PC-9 (cell line): ENCODE data around the gene ZMYM4. TPM values are rescaled to one million over a fixed set of nuclear protein-coding genes. Genes with fewer than 3 reads are reported as not detected.

Experiments used
- BruUV-seq: library from RNA; stranded (reverse); fragments of 400-500 nt; replicated peaks from 2 replicates; lab custom pipeline; 2021; lab: Mats Ljungman, UMichigan
- CTCF ChIA-PET: fragments of 300-600 bp; sonication (Branson Sonifier 250); formaldehyde crosslinking; loops from one replicate; lab custom pipeline; 2022; ENCODE audit warnings: antibody characterized with exemption; lab: Charles Lee
- POLR2A ChIA-PET: fragments of 300-600 bp; sonication (Branson Sonifier 250); formaldehyde crosslinking; loops from one replicate; lab custom pipeline; 2022; ENCODE audit warnings: antibody characterized with exemption; ENCODE audit not compliant: unreplicated experiment; lab: Charles Lee
- DNase-seq, 2 experiments: peaks; one replicate each; pipeline versions ENCODE4 v3.0.0 to v3.0.0-alpha.2; 2015 to 2022; ENCODE audit warnings: mixed read lengths in 1 of 2
- H2AFZ ChIP-seq: fragments of 200-600 bp; sonication (generic); 2 replicates; pipeline ENCODE4 v1.8.1; 2017; ENCODE audit warnings: antibody characterized with exemption
- H3F3A ChIP-seq: fragments of 200-600 bp; sonication (generic); 2 replicates; pipeline ENCODE4 v1.8.1; 2017; ENCODE audit warnings: antibody characterized with exemption, mild to moderate bottlenecking, low read depth; ENCODE audit not compliant: insufficient read depth
- H3K27ac ChIP-seq: fragments of 200-600 bp; sonication (generic); 2 replicates; pipeline ENCODE4 v1.6.1; 2016; ENCODE audit warnings: mixed run types
- H3K27me3 ChIP-seq: fragments of 200-600 bp; sonication (generic); 2 replicates; pipeline ENCODE4 v1.6.1; 2016; ENCODE audit warnings: low read depth, mixed run types; ENCODE audit not compliant: insufficient read depth
- H3K36me3 ChIP-seq: fragments of 200-600 bp; sonication (generic); 2 replicates; pipeline ENCODE4 v1.6.1; 2016; ENCODE audit warnings: low read depth, mixed run types
- H3K4me1 ChIP-seq: fragments of 200-600 bp; sonication (generic); replicated peaks from 2 replicates; pipeline ENCODE4 v1.6.1; 2016; ENCODE audit warnings: mixed run types; ENCODE audit not compliant: insufficient read depth
- H3K4me2 ChIP-seq: fragments of 200-600 bp; sonication (generic); 2 replicates; pipeline ENCODE4 v1.6.1; 2017; ENCODE audit warnings: mixed run types
- H3K4me3 ChIP-seq: fragments of 200-600 bp; sonication (generic); 2 replicates; pipeline ENCODE4 v1.6.1; 2016; ENCODE audit warnings: mixed run types
- H3K79me2 ChIP-seq: fragments of 200-600 bp; sonication (generic); 2 replicates; pipeline ENCODE4 v1.6.1; 2017; ENCODE audit warnings: low read depth, mixed run types
- H3K9me2 ChIP-seq: fragments of 200-600 bp; sonication (generic); 2 replicates; pipeline ENCODE4 v1.8.1; 2017; ENCODE audit warnings: mild to moderate bottlenecking; ENCODE audit not compliant: insufficient read depth
- H3K9me3 ChIP-seq: fragments of 200-600 bp; sonication (generic); 2 replicates; pipeline ENCODE4 v1.8.1; 2016; ENCODE audit warnings: low read depth; ENCODE audit not compliant: insufficient read depth
- H4K20me1 ChIP-seq: fragments of 200-600 bp; sonication (generic); 2 replicates; pipeline ENCODE4 v1.8.1; 2017; ENCODE audit not compliant: insufficient read depth
- CTCF ChIP-seq: fragments of 200-600 bp; sonication (generic); conservative IDR thresholded peaks from 2 replicates; pipeline ENCODE4 v1.6.1; 2017; ENCODE audit warnings: mixed run types, antibody characterized with exemption, mild to moderate bottlenecking, moderate library complexity
- EZH2 ChIP-seq: fragments of 200-600 bp; sonication (generic); IDR thresholded peaks from 2 replicates; pipeline ENCODE4 v1.8.0; 2017; ENCODE audit warnings: antibody characterized with exemption, low read depth
- intact Hi-C: fragments of 100-400 bp; cut with micrococcal nuclease; formaldehyde crosslinking; loops from one replicate; pipeline ENCODE4 v1.10.0; 2022; ENCODE audit not compliant: unreplicated experiment
- total RNA-seq: library from RNA; stranded (reverse); gene quantifications from 2 replicates; pipeline ENCODE4 v1.2.3, GENCODE V29; 2021

Gene ZMYM4
- total RNA-seq, 1 experiment from 2014 or later = 84.4 TPM

- DNase-seq = no peak
- no peaks in the 10 kb centered on the region for H3K9me2 ChIP-seq
- H3K27me3 ChIP-seq = no peaks in the 10 kb centered on the region
- CTCF ChIA-PET = no interaction called here
- no peaks in the 10 kb centered on the region for H3K79me2 ChIP-seq
- intact Hi-C loops = no loop called here
- H3K4me1 ChIP-seq = no peaks in the 10 kb centered on the region
- no peak overlapping the region for H3K4me3 ChIP-seq
- no peaks in the 10 kb centered on the region for H3K9me3 ChIP-seq
- H2AFZ ChIP-seq = no peak overlapping the region
- H4K20me1 ChIP-seq = no peaks in the 10 kb centered on the region
- POLR2A ChIA-PET = no interaction called here
- H3K4me2 ChIP-seq = no peak overlapping the region
- H3K36me3 ChIP-seq = no peaks in the 10 kb centered on the region
- no TSS peak for BruUV-seq
- H3K27ac ChIP-seq = no peak overlapping the region
- no peaks in the 10 kb centered on the region for H3F3A ChIP-seq
- TF ChIP-seq EZH2 = no peak
- TF ChIP-seq CTCF = no peak
Observed at GRCh38 chr1:35255276-35255675, 13.2 kb upstream of the ZMYM4 start.

- no peak overlapping the region for H2AFZ ChIP-seq
- no peaks in the 10 kb centered on the region for H3K27me3 ChIP-seq
- no peaks in the 10 kb centered on the region for H3K79me2 ChIP-seq
- ChIA-PET POLR2A (interaction anchor here (0.6 kb wide), 1 partner anchor 1224 kb away, joined by 22 read pairs; no protein-coding TSS in a partner anchor), CTCF (no interaction called here)
- no peaks in the 10 kb centered on the region for H4K20me1 ChIP-seq
- no peaks in the 10 kb centered on the region for H3K9me3 ChIP-seq
- no TSS peak for BruUV-seq
- H3F3A ChIP-seq = peaks cover 4% of the 10 kb centered on the region
- no peak overlapping the region for H3K4me2 ChIP-seq
- TF ChIP-seq CTCF (no peak), EZH2 (no peak)
- H3K36me3 ChIP-seq = no peaks in the 10 kb centered on the region
- no peaks in the 10 kb centered on the region for H3K9me2 ChIP-seq
- intact Hi-C loops = no loop called here
- peaks cover 4% of the 10 kb centered on the region for H3K4me1 ChIP-seq
- H3K27ac ChIP-seq = no peak overlapping the region
- no peak overlapping the region for H3K4me3 ChIP-seq
- no peak for DNase-seq
Observed at GRCh38 chr1:35259561-35259960, 8.9 kb upstream of the ZMYM4 start.

- intact Hi-C loops = no loop called here
- no peak overlapping the region for H2AFZ ChIP-seq
- CTCF ChIA-PET = no interaction called here
Observed at GRCh38 chr1:35261412-35262120, 6.9 kb upstream of the ZMYM4 start.

More at GRCh38 chr1:35261412-35262120, 6.9 kb upstream of the ZMYM4 start:
- no TSS peak for BruUV-seq
- TF ChIP-seq CTCF (no peak), EZH2 (no peak)
- H3K36me3 ChIP-seq = no peaks in the 10 kb centered on the region
- H3K4me2 ChIP-seq = no peak overlapping the region
- no peak overlapping the region for H3K4me3 ChIP-seq
- H4K20me1 ChIP-seq = no peaks in the 10 kb centered on the region
- peaks cover 16% of the 10 kb centered on the region for H3K4me1 ChIP-seq
- no peaks in the 10 kb centered on the region for H3K9me3 ChIP-seq
- peaks cover 17% of the 10 kb centered on the region for H3F3A ChIP-seq
- no peaks in the 10 kb centered on the region for H3K79me2 ChIP-seq
- DNase-seq = peak; percentile 14 to 36
- POLR2A ChIA-PET = interaction anchor here (0.8 kb wide), 1 partner anchor 11 kb away, joined by 5 read pairs; no protein-coding TSS in a partner anchor
- no peak overlapping the region for H3K27ac ChIP-seq
- no peaks in the 10 kb centered on the region for H3K9me2 ChIP-seq
- H3K27me3 ChIP-seq = no peaks in the 10 kb centered on the region
